OCI-LY7 (cell line): ENCODE measurements around the gene ORC3. TPM values are rescaled to one million over a fixed set of nuclear protein-coding genes. Genes with fewer than 3 reads are reported as not detected.
"Not testable (repeated sequence)": the region's sequence is repeated elsewhere in the genome, so short reads cannot be mapped to it uniquely, and the experiment has no call there.

Source experiments
- BruUV-seq: library from RNA; stranded (reverse); fragments of 400-500 nt; replicated peaks from 2 replicates; lab custom pipeline; 2021; lab: Mats Ljungman, UMichigan
- CTCF ChIA-PET: fragments of 300-600 bp; sonication (Branson Sonifier 250); formaldehyde crosslinking; loops from one replicate; lab custom pipeline; 2022; ENCODE audit warnings: antibody characterized with exemption; ENCODE audit not compliant: unreplicated experiment; lab: Charles Lee
- POLR2A ChIA-PET: fragments of 300-600 bp; sonication (Branson Sonifier 250); formaldehyde crosslinking; loops from one replicate; lab custom pipeline; 2022; ENCODE audit warnings: antibody characterized with exemption; lab: Charles Lee
- DNase-seq: peaks from one replicate; pipeline ENCODE4 v3.0.0-alpha.2; 2015; ENCODE audit warnings: low spot score
- H2AFZ ChIP-seq: fragments of 200-600 bp; sonication (generic), shearing (Covaris generic); 2 replicates; pipeline ENCODE4 v1.6.1; 2014; ENCODE audit warnings: mild to moderate bottlenecking, antibody characterized with exemption, low read length, moderate library complexity
- H3K27ac ChIP-seq: fragments of 200-600 bp; sonication (generic); 2 replicates; pipeline ENCODE4 v1.5.1; 2014; ENCODE audit warnings: mixed run types, low read depth, mild to moderate bottlenecking, moderate library complexity, low read length, inconsistent platforms; ENCODE audit not compliant: poor library complexity, severe bottlenecking
- H3K36me3 ChIP-seq: fragments of 200-600 bp; sonication (generic); 2 replicates; pipeline ENCODE4 v1.6.1; 2014; ENCODE audit warnings: mild to moderate bottlenecking, antibody characterized with exemption, low read length, moderate library complexity, mixed read lengths; ENCODE audit not compliant: insufficient read depth
- H3K4me1 ChIP-seq: fragments of 200-600 bp; sonication (generic); 2 replicates; pipeline ENCODE4 v1.5.1; 2014; ENCODE audit warnings: mild to moderate bottlenecking, low read length; ENCODE audit not compliant: insufficient read depth, poor library complexity, severe bottlenecking
- H3K4me2 ChIP-seq: fragments of 200-600 bp; sonication (generic); 2 replicates; pipeline ENCODE4 v1.6.1; 2014; ENCODE audit warnings: mild to moderate bottlenecking, low read length
- H3K4me3 ChIP-seq: fragments of 200-600 bp; sonication (generic); 2 replicates; pipeline ENCODE4 v1.5.1; 2014; ENCODE audit warnings: mild to moderate bottlenecking, low read depth, low read length; ENCODE audit not compliant: poor library complexity, severe bottlenecking
- H3K79me2 ChIP-seq: fragments of 200-600 bp; sonication (generic); 2 replicates; pipeline ENCODE4 v1.6.1; 2016; ENCODE audit warnings: low read depth, mild to moderate bottlenecking, low read length, moderate library complexity, mixed read lengths; ENCODE audit not compliant: insufficient read depth
- H3K9me2 ChIP-seq: fragments of 200-600 bp; sonication (generic); 2 replicates; pipeline ENCODE4 v1.6.1; 2016; ENCODE audit warnings: mild to moderate bottlenecking, low read length, mixed read lengths; ENCODE audit not compliant: insufficient read depth
- H3K9me3 ChIP-seq: fragments of 200-600 bp; sonication (generic); 2 replicates; pipeline ENCODE4 v1.6.1; 2014; ENCODE audit warnings: mild to moderate bottlenecking, mixed run types, low read length, mixed read lengths
- H4K20me1 ChIP-seq: fragments of 200-600 bp; sonication (generic); 2 replicates; pipeline ENCODE4 v1.6.1; 2014; ENCODE audit warnings: mild to moderate bottlenecking, antibody characterized with exemption, low read length, moderate library complexity, mixed read lengths; ENCODE audit not compliant: insufficient read depth
- CTCF ChIP-seq: fragments of 200-600 bp; sonication (generic); conservative IDR thresholded peaks from 2 replicates; pipeline ENCODE4 v1.5.1; 2014; ENCODE audit warnings: mild to moderate bottlenecking, antibody characterized with exemption, low read length, moderate library complexity, mixed read lengths
- EZH2phosphoT487 ChIP-seq: fragments of 200-600 bp; sonication (generic); IDR thresholded peaks from 2 replicates; pipeline ENCODE4 v1.6.1; 2018; ENCODE audit warnings: low read depth, borderline replicate concordance, mild to moderate bottlenecking, mixed run types, antibody characterized with exemption, low read length, moderate library complexity, mixed read lengths
- intact Hi-C: fragments of 100-400 bp; cut with micrococcal nuclease; formaldehyde crosslinking; loops from one replicate; pipeline ENCODE4 v1.10.0; 2022; ENCODE audit not compliant: unreplicated experiment
- total RNA-seq, 2 experiments: library from RNA; depleted of rRNA in 1 of 2; stranded (reverse); fragments of >200 nt in 1 of 2; shearing (Covaris generic) in 1 of 2; gene quantifications; 2 replicates each; pipeline ENCODE4 v1.2.3, GENCODE V29; 2014 to 2022

Gene ORC3
- total RNA-seq, 2 experiments from 2014 or later = 34.8 to 45.0 TPM

GRCh38 chr6:87705070-87705691, 115.2 kb downstream of the ORC3 start:
- Histone ChIP-seq H3K9me2 (no peaks in the 10 kb centered on the region), H4K20me1 (peaks cover 8% of the 10 kb centered on the region), H2AFZ (peak overlapping the region; percentile 97), H3K79me2 (peaks cover 27% of the 10 kb centered on the region), H3K4me2 (peak overlapping the region; percentile 36), H3K27ac (peak overlapping the region; percentile 43), H3K4me3 (no peak overlapping the region), H3K4me1 (peaks cover 43% of the 10 kb centered on the region), H3K36me3 (peaks cover 14% of the 10 kb centered on the region), H3K9me3 (no peaks in the 10 kb centered on the region)
- DNase-seq = no peak
- ChIA-PET POLR2A (interaction anchor here (0.6 to 2.8 kb wide), 14 partner anchors 8 to 297 kb away, joined by 3 to 15 read pairs (median 4); no protein-coding TSS in a partner anchor), CTCF (no interaction called here)
- TF ChIP-seq CTCF = no peak
- TF ChIP-seq EZH2phosphoT487 = no peak
- no TSS peak for BruUV-seq
- intact Hi-C loops = no loop called here

GRCh38 chr6:87706187-87706966, 116.4 kb downstream of the ORC3 start:
- no TSS peak for BruUV-seq
- Histone ChIP-seq H3K27ac (no peak overlapping the region), H2AFZ (peak overlapping the region; percentile 97), H3K36me3 (peaks cover 2% of the 10 kb centered on the region; the same call in 1 of the 2 replicates), H3K4me1 (peaks cover 47% of the 10 kb centered on the region), H3K4me2 (no peak overlapping the region), H3K4me3 (no peak overlapping the region), H3K9me2 (no peaks in the 10 kb centered on the region), H4K20me1 (no peaks in the 10 kb centered on the region), H3K9me3 (no peaks in the 10 kb centered on the region), H3K79me2 (peaks cover 15% of the 10 kb centered on the region)
- no peak for DNase-seq
- TF ChIP-seq EZH2phosphoT487 (no peak), CTCF (no peak)
- ChIA-PET POLR2A (interaction anchor here (0.6 to 2.8 kb wide), 10 partner anchors 8 to 409 kb away, joined by 3 to 15 read pairs (median 4); no protein-coding TSS in a partner anchor), CTCF (no interaction called here)
- intact Hi-C loops = no loop called here

GRCh38 chr6:87708581-87709427, 118.9 kb downstream of the ORC3 start:
- H2AFZ ChIP-seq, POLR2A ChIA-PET, CTCF ChIA-PET, intact Hi-C loops, H3K4me2 ChIP-seq, DNase-seq, H3K79me2 ChIP-seq, BruUV-seq, H4K20me1 ChIP-seq, H3K9me3 ChIP-seq, H3K27ac ChIP-seq, H3K4me3 ChIP-seq, H3K9me2 ChIP-seq, H3K36me3 ChIP-seq: not testable (repeated sequence)
- peaks cover 41% of the 10 kb centered on the region for H3K4me1 ChIP-seq
